T-helper 17 cell (primary cell): Measurements from ENCODE around the gene PLEK. TPM values are rescaled to one million over a fixed set of nuclear protein-coding genes. Genes with fewer than 3 reads are reported as not detected.
"Not testable (repeated sequence)": the region's sequence is repeated elsewhere in the genome, so short reads cannot be mapped to it uniquely, and the experiment has no call there.

Source experiments
- ATAC-seq: fragments of 150-1000 bp; cut with Tn5 transposase; 2 replicates; pipeline ENCODE4 v1.10.0; 2021; ENCODE audit warnings: mild to moderate bottlenecking, moderate library complexity
- DNase-seq, 3 donors: peaks; one replicate each; pipeline versions ENCODE4 v3.0.0 to v3.0.0-alpha.2; 2020 to 2021
- H3K9me3 ChIP-seq: one replicate; pipeline ENCODE4 v1.7.0; 2013; ENCODE audit warnings: low read length, mild to moderate bottlenecking; ENCODE audit not compliant: control insufficient read depth, poor library complexity, severe bottlenecking
- H3K27ac Mint-ChIP-seq: one replicate; pipeline ENCODE4 v1.8.0; 2022; ENCODE audit warnings: mild to moderate bottlenecking, moderate library complexity, mixed read lengths
- H3K27me3 Mint-ChIP-seq: one replicate; pipeline ENCODE4 v1.8.0; 2022; ENCODE audit warnings: mixed read lengths
- H3K36me3 Mint-ChIP-seq: one replicate; pipeline ENCODE4 v1.8.0; 2022; ENCODE audit warnings: low read depth, mixed read lengths
- H3K4me1 Mint-ChIP-seq: one replicate; pipeline ENCODE4 v1.8.0; 2022; ENCODE audit warnings: mild to moderate bottlenecking, mixed read lengths
- H3K4me3 Mint-ChIP-seq: one replicate; pipeline ENCODE4 v1.8.0; 2022; ENCODE audit warnings: mild to moderate bottlenecking, moderate library complexity, mixed read lengths
- total RNA-seq, 4 donors: library from RNA in 2 of 4; stranded (reverse) in 2 of 4; gene quantifications; one replicate each; pipeline ENCODE4 v1.2.3 and lab custom pipeline; 2022 to 2026

The PLEK gene
- total RNA-seq, 2 donors from 2014 or later = 18.0 to 34.8 TPM

DNA sequence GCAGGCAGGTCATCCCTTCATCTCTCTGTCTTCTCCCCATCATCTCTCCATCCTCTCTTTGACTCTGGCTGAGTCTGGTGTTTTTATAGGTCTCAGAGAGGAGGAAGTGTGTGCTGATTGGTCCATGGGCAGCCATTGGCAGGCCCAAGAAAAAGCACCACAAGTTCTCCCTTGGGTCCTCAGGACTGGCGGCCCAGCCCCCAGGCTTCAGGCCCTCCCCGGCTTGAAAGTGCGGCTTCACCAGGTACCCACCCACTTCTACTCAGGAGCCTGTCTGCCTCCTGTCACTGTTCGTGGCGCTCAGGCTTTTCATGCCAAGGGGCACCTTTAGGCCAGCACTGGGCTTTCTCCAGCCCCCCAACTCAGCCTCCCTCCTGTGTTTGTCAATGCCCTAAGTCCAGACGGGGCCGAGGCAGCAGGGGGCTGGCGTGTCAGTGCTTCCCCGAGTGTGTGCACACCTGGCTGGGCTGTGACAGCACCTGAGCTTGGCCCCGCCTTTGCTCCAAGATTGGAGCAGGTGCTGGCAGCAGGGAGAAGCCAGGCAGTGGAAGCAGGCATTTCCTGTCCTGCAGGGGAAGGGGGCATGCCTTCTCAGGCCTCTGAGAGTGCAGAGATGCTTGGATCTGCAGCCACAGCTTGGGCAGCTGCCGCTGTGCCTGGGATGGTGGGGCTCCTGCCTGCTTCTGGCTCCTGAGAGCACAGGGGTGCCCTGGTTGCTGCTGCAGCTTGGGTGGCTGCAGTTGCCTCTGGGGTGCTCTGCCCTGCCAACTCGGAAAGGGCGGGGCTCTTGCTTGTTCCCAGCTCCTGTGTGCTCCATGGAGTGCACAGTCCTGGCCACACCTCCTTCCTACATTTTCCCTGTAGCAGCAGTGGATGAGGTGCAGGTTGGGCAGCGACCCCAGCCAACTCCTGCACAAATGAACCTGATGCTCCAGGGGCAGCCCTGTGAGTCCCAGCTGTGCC lies 67.9 kb downstream of the PLEK start:
- H3K27me3 Mint-ChIP-seq = no peaks in the 10 kb centered on the region
- DNase-seq (no peak), ATAC-seq (no peak)
- peaks cover 14% of the 10 kb centered on the region for H3K4me1 Mint-ChIP-seq
- H3K36me3 Mint-ChIP-seq = no peaks in the 10 kb centered on the region
- H3K4me3 Mint-ChIP-seq = no peak overlapping the region
- H3K9me3 ChIP-seq = no peaks in the 10 kb centered on the region
- H3K27ac Mint-ChIP-seq = no peak overlapping the region

- Mint-ChIP-seq H3K4me1 (peaks cover 13% of the 10 kb centered on the region), H3K27me3 (no peaks in the 10 kb centered on the region), H3K36me3 (no peaks in the 10 kb centered on the region), H3K4me3 (no peak overlapping the region), H3K27ac (no peak overlapping the region)
- H3K9me3 ChIP-seq = no peaks in the 10 kb centered on the region
- ATAC-seq = no peak
- DNase-seq = no peak
Measured at GRCh38 chr2:68434981-68435380, 69.9 kb downstream of the PLEK start.

GRCh38 chr2:68435615-68436014 lies 70.5 kb downstream of the PLEK start:
- H3K36me3 Mint-ChIP-seq = no peaks in the 10 kb centered on the region
- ATAC-seq (no peak), DNase-seq (no peak)
- H3K27me3 Mint-ChIP-seq = no peaks in the 10 kb centered on the region
- H3K4me1 Mint-ChIP-seq = peaks cover 14% of the 10 kb centered on the region
- H3K4me3 Mint-ChIP-seq = no peak overlapping the region
- H3K9me3 ChIP-seq = no peaks in the 10 kb centered on the region
- peak overlapping the region; percentile 65 for H3K27ac Mint-ChIP-seq

DNA sequence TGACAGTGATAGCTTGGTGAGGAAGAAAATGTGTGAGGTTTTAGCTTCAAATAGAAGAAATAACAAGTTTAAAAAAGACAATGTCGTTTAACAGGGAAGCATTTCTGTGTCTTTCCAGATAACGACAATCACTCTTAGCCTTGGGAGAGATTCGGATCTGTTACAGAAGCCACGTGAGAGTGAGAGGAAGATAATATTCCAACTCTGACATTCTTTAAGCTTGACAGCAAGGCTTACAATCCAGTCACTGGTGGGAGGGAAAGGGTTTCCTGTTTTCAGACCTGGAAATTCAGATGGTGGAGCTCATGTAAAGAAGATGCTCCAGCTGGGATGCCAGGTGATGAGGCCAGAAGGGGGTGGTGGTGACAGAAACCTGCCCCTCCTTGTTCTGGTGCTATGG lies 71.2 kb downstream of the PLEK start:
- Mint-ChIP-seq H3K27me3 (no peaks in the 10 kb centered on the region), H3K4me3 (no peak overlapping the region), H3K4me1 (peaks cover 16% of the 10 kb centered on the region), H3K36me3 (no peaks in the 10 kb centered on the region), H3K27ac (peak overlapping the region; percentile 65)
- ATAC-seq = no peak
- no peak for DNase-seq
- no peaks in the 10 kb centered on the region for H3K9me3 ChIP-seq

- no peak for ATAC-seq
- DNase-seq = no peak
- Mint-ChIP-seq H3K36me3 (no peaks in the 10 kb centered on the region), H3K27me3 (no peaks in the 10 kb centered on the region), H3K27ac (no peak overlapping the region), H3K4me3 (peak overlapping the region; percentile 3), H3K4me1 (peaks cover 17% of the 10 kb centered on the region)
- H3K9me3 ChIP-seq = no peaks in the 10 kb centered on the region
Measured at GRCh38 chr2:68438455-68439303, 73.6 kb downstream of the PLEK start.

DNA sequence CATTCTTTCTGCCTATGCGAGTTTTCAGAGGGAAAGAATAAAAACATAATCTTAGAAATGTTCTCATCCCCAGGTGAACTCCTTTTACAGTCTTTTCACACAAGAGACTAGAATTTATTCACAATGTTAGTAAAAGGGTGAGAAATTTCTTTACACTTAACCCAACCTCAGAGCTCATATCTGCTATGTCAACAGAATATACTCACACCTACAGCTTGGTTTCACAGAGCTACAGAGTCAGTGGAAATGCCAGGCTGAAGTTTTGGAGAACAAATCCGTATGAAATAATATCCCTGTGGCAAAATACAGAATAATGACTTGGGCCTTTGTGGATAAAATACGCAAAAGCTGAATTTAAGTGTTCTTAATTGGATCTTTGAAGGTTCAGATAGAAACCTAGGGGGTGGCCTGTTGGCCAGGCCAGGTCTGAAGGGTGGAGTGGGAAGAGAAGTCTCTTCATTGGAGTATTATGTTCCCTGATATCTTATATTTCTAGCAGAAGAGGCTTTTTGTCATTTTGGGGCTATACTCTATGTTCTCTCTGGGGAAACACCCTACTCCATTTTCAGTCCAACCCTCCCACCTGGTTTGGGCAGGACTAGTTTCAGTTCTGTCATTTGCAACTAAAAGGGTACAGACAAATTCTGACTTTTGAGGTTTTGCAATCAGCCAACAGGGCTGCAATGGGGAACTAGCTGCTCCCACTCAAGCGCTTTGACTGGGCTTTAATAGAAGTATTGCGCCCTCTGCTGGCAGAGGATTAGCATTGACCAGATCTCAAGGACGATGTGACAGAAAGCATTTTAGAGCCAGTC lies 76.3 kb downstream of the PLEK start:
- H3K36me3 Mint-ChIP-seq = no peaks in the 10 kb centered on the region
- no peaks in the 10 kb centered on the region for H3K9me3 ChIP-seq
- H3K4me3 Mint-ChIP-seq = peak overlapping the region; percentile 55
- H3K4me1 Mint-ChIP-seq = peaks cover 12% of the 10 kb centered on the region
- ATAC-seq (peak; percentile 98), DNase-seq (peak; percentile 62 to 80 (median 67))
- H3K27ac Mint-ChIP-seq = peak overlapping the region; percentile 93
- H3K27me3 Mint-ChIP-seq = no peaks in the 10 kb centered on the region

DNA sequence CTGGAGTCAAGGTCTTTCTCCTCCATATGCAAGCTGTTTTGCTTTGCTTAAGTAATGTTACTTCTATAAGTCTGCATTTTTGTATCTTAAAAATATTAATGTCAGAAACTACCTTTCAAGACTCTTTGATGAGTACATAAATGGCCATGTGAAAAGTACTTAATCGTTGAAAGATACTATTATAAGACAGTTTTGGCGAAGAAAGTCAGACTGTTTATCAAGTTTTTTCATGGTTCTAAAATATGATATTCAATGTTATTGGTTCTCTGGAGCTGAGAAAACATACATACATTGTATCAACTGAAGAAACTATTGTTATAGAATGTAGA lies 76.9 kb downstream of the PLEK start:
- no peak overlapping the region for H3K27ac Mint-ChIP-seq
- no peaks in the 10 kb centered on the region for H3K36me3 Mint-ChIP-seq
- H3K27me3 Mint-ChIP-seq = no peaks in the 10 kb centered on the region
- H3K9me3 ChIP-seq = no peaks in the 10 kb centered on the region
- H3K4me3 Mint-ChIP-seq = no peak overlapping the region
- H3K4me1 Mint-ChIP-seq = peaks cover 12% of the 10 kb centered on the region
- ATAC-seq (no peak), DNase-seq (no peak)

GRCh38 chr2:68446425-68446824 lies 81.3 kb downstream of the PLEK start:
- H3K27ac Mint-ChIP-seq, ATAC-seq, H3K36me3 Mint-ChIP-seq, DNase-seq, H3K4me1 Mint-ChIP-seq, H3K4me3 Mint-ChIP-seq, H3K27me3 Mint-ChIP-seq, H3K9me3 ChIP-seq: not testable (repeated sequence)

Other genes starting within 250 kb of the PLEK start
- gene PNO1, start 207.4 kb upstream of the PLEK start, total RNA-seq = 10 to 100 TPM; 20.6 to 26.4 TPM
- gene PPP3R1, start 112.8 kb upstream of the PLEK start, total RNA-seq = 10 to 100 TPM; 60.3 to 83.9 TPM
- under 1 TPM in 1 of 2 donors, not detected in 1; 0.17 TPM for gene CNRIP1, start 45.3 kb upstream of the PLEK start, total RNA-seq
- gene FBXO48, start 102.0 kb downstream of the PLEK start, total RNA-seq = 1 to 10 TPM; 1.5 to 1.7 TPM
- gene APLF, start 102.3 kb downstream of the PLEK start, total RNA-seq = 1 to 10 TPM; 5.3 to 6.4 TPM